ENCODE results near the gene MAGEB2.
"Not testable (repeated sequence)": the region's sequence is repeated elsewhere in the genome, so short reads cannot be mapped to it uniquely, and the experiment has no call there.

Gene MAGEB2, protein sequence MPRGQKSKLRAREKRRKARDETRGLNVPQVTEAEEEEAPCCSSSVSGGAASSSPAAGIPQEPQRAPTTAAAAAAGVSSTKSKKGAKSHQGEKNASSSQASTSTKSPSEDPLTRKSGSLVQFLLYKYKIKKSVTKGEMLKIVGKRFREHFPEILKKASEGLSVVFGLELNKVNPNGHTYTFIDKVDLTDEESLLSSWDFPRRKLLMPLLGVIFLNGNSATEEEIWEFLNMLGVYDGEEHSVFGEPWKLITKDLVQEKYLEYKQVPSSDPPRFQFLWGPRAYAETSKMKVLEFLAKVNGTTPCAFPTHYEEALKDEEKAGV

DNA sequence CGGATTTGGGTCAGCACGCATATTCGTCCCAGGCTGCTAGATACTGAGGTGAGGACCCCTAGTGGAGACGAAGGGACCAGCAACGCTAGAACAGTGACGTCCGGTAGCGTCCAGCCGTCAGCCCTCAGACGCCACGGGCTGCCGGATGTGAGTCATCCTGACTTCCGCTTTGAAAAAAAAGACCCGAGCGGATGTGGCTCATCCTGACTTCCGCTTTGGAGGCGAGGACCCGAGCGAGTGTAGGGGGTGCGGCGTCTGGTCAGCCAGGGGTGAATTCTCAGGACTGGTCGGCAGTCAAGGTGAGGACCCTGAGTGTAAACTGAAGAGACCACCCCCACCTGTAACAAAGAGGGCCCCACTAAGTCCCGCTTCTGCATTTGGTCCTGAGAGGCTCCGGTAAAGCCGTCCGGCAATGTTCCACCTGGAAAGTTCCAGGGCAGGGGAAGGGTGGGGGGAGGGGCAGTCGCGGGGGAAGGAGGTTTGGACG lies at the start of gene MAGEB2:
MAGEB2 (plus strand) TSS at position 207 of the 487 bp plus-strand sequence. CDS start 3,018 bp downstream, outside the sequence.
- no peak for DNase-seq (ENCODE audit: low spot score)

DNA sequence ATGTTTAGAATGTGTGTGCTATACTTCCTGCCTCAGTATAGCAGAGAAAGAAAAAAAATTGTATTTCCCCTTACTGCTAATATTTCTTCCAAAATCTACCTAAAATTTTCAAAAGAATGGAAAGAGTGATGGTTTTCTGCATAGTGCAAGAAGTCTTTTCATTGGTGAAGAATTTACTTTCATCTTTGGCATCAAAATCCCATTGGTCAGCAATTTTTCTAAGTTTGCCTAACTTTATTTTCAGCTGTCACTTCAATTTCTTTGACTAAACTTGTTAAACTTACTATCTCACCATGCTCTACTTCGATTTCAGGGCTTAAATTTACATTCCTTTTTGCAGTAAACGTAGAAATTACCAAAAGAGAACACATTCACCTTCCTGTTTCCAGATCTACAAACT lies 44.5 kb upstream of the MAGEB2 start:
- no peak for DNase-seq (ENCODE audit: low spot score)

DNA sequence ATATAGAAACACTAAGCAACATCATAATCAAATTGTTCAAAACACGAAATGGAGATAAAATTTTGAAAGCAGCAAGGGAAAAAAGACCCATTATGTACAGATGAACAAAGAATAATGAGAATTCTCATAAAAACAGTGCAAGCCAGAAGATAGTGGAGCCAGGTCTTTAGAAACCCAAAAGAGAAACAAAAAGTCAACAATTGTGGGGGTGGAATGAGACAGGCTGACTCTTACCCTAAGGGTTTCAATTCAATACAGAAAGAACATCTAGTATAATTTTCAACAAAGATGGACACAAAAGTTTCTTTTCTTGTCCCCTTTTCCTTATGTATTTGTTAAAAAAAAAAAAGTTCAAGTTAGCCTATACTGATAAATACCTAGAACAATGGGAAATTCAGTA lies 34.0 kb upstream of the MAGEB2 start:
- no peak for DNase-seq (ENCODE audit: low spot score)

DNA sequence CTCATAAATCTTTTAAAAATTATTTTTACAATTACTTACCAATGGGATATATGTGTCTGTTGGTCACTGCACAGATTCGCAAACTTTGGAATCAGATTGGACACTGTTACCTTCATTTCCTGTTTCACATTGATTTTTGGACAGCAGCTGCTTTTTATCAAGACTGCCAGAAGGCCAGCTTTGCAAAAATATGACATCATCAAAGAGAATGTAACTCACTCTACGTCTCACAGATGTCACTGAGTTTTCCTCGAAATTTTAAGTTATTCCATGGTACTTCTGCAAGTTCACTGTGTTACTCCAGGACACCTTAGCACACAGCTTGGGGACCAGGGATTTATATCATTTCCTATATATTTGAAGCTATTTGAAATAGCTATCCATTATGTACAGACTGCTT lies 31.8 kb upstream of the MAGEB2 start:
- DNase-seq (ENCODE audit: low spot score), result no peak

DNA sequence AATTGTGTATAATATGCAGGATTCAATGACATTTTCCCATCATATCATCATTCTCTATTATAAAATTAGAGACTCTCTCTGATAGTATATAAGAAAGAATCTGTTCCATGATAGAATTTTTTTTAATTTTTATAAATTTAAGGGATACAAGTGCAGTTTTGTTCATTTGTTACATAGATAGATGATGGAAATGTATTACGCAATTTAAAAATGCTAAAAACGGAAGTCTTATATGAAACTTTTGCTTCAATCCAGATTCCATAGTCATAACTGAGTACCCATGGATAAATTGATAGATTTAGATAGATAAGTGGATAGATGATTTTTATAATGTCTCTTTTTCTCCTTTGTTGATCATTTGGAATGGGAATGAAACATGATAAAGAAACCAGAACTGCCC lies 24.9 kb upstream of the MAGEB2 start:
- no peak for DNase-seq (ENCODE audit: low spot score)

DNA sequence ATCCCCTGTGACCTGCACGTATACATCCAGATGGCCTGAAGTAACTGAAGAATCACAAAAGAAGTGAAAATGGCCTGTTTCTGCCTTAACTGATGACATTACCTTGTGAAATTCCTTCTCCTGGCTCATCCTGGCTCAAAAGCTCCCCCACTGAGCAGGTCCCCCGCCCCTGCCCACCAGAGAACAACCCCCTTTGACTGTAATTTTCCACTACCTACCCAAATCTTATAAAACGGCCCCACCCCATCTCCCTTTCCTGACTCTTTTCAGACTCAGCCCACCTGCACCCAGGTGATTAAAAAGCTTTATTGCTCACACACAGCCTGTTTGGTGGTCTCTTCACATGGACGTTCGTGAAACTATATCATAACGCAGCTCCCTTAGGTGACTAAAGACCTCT lies 21.5 kb upstream of the MAGEB2 start:
- DNase-seq (ENCODE audit: low spot score), result not testable (repeated sequence)

DNA sequence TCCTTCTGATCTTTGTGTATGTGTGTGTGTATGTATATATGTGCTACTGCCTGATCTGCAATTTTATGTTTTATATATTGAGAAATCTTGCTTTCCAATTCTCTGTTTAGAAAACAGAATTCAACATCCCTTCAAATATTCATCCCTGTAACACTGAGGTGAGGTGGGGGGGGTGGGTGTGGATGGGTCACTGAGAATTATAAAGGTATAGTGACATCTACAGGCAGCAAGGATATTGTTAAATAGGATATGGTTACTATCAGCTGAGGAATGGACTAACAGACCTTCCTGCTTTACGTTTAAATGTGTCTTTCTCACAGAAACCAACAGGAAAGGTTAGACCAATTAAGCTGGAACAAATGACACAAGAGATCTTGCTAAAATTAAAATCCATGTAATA lies 19.0 kb upstream of the MAGEB2 start:
- DNase-seq (ENCODE audit: low spot score), result no peak

DNA sequence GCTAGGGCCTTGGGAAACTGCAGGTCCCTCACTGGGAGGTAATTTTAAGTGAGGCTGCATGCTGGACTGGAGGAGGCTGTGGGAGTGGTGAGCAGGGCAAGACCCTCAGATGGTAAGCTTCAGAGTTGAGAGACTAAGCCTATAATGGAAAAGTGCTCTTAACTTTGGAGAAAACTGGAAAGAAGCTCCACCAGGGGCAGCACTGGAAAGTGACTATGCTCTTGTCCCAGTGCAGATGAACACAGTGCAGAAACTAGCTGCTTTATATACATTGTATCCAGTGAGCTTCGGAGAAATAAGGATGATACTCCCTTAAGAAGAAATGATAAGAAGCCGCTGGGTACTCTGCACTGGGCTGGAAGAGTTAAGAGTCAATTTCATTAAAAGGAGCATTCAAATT lies 3.2 kb upstream of the MAGEB2 start:
- no peak for DNase-seq (ENCODE audit: low spot score)

DNA sequence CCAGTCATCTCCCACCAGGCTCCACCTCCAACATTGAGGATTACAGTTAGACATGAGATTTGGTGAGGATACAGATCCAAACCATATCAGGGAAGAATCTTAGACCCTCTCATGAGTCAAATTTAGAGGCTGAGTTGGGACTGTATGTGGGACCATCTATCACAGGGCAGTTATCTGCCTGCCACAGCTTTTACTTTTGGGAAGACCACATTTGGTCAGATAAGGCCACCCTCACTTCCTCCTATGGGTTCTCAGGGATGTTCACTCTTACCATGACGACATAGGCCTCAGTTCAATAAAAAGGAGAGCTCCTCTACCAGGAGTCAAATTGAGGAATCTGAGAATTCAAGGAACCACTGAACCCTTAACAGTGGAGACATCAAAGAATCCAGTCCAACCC lies 2.1 kb downstream of the MAGEB2 start:
- DNase-seq (ENCODE audit: low spot score), result no peak

DNA sequence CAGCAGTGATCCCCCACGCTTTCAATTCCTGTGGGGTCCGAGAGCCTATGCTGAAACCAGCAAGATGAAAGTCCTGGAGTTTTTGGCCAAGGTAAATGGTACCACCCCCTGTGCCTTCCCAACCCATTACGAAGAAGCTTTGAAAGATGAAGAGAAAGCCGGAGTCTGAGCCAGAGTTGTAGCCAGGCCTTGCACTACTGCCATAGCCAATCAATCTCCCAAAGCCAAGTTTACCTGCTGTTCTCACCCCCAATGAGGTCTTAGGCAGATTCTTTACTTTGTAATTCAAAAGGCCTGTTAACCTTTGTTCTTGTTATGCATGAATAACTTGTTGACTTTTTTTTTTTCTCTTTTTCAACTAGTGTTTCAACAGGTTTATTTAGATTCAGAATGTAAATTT lies 4.0 kb downstream of the MAGEB2 start:
- no peak for DNase-seq (ENCODE audit: low spot score)

DNA sequence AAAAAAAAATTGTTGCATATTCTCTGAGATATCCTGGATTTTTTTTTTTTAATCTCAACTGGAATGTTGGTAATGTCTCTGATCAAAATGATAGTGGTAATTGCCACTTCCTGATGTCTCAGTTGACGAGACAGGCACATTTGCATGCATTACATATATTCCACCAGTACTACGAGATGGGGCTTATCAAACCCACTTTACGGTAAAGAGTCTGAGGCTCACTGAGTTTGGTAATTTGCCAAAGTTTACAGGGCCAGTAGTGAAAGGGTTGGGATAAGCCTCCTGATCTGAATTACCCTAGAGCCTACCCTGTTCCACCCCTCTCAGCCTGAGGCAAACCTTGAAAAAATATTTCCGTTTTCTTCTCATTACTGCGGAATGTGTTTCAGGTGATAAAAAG lies 5.3 kb downstream of the MAGEB2 start:
- DNase-seq (ENCODE audit: low spot score), result no peak

DNA sequence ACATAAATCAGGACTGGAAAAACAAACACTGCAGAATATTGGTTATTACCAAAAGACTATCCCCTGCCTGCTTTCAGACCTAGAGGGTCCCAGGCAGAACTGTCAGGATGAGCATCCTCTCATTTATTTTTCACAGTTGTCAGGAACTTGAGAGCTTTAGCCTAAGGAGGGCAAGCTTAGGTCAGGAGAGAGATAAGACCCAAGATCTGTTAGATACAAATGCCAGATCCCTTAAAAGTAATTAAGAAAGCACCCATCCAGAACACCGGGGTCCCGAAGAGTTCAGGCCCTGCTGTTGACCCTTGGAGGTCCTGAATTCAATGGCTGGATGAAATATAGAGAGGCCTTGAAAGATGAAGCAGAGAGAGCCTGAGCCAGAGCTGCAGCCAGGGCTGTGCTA lies 9.2 kb downstream of the MAGEB2 start:
- no peak for DNase-seq (ENCODE audit: low spot score)

DNA sequence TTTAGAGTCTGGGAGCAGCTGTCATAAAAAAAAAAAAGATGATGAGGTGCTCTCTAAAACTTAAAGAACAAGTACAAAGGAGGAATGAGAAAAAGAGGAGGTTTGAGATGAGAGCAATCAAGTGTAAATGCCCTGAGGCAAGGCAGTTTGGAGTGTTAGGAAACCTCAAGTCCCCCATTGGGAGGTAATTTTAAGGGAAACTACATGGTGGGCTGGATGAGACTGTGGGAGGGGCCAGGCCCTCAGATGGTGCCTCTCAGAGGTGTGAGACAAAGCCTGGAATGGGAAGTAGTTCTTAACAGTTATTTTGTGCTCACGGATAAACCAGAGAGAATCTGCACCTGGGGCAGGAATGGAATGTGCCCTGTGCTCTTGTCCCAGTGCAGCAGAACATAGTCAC lies 13.2 kb downstream of the MAGEB2 start:
- DNase-seq (ENCODE audit: low spot score), result no peak

DNA sequence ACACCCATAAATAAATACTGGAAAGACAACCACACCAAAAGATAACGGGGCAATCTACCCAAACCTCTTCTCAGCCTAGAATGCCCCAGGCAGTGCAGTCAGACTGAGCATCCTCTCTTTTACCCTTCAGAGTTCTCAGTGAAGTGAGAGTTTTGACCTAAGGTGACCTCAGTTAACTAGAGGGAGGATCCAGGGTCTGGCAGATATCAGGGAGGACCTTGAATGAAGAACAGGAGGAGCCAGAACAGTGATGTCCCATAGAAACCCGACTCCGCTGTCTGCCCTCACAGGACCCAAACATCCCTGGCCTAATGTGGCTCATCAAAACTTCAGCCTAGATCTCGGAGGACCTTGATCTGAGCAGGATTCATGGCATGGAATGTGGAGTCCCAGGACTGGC lies 15.0 kb downstream of the MAGEB2 start, which contains the start of gene MAGEB3:
MAGEB3 (plus strand) TSS at position 263 of the 400 bp plus-strand sequence. CDS start 5,268 bp downstream, outside the sequence.
- DNase-seq (ENCODE audit: low spot score), result no peak

DNA sequence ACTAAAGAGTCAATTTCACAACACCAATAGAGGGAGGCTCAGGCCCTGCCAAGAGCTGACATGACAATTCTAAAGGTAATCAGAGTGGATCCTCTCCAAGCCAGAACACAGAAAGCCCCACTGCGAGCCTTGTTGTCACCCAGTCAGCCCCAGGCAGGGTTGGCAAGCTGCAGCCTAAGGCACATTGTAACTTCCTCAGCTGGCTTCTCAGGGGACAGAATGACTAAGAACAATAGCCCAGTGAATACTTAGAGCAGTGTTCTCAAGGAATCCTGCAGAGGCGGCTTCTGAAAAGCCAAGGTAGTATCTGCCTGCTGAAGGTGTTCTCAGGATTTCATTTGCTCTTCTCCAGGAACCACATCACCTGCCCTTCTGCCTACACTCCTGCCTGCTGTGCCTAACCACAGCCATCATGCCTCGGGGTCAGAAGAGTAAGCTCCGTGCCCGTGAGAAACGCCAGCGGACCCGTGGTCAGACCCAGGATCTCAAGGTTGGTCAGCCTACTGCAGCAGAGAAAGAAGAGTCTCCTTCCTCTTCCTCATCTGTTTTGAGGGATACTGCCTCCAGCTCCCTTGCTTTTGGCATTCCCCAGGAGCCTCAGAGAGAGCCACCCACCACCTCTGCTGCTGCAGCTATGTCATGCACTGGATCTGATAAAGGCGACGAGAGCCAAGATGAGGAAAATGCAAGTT lies 26.5 kb downstream of the MAGEB2 start, which contains the start of gene MAGEB4:
MAGEB4 (plus strand) TSS at position 277 of the 692 bp plus-strand sequence; CDS start at position 413, 136 bp downstream.
- DNase-seq (ENCODE audit: low spot score), result no peak

DNA sequence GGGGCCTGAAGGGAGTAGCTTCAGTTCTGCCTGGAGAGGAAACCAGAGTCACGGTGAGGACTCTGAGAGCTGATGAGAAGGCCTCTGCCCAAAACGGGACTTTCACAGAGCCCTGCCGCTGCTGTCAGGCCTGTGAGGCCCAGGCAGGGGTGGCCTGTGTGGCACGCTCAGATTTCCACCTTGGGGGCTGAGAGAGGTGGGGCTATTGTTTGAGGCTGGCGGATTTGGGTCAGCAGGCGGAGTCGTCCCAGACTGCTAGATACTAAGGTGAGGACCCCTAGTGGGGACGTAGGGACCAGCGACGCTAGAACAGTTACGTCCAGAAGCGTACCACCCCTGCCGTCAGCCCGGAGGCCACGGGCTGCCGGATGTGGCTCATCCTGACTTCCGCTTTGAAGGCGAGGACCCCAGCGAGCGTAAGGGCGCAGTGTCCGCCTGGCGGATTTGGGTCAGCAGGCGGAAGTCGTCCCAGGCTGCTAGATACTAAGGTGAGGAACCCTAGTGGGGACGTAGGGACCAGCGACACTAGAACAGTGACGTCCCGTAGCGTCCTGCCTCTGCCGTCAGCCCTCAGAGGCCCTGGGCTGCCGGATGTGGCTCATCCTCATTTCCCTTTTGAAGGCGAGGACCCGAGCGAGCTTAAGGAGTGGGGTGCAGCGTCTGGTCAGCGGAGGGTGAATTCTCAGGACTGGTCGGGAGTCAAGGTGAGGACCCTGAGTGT lies 31.6 kb downstream of the MAGEB2 start, which contains the start of gene MAGEB1:
MAGEB1 (plus strand) TSS at position 378 of the 721 bp plus-strand sequence. CDS start 3,348 bp downstream, outside the sequence.
- no peak for DNase-seq (ENCODE audit: low spot score)

DNA sequence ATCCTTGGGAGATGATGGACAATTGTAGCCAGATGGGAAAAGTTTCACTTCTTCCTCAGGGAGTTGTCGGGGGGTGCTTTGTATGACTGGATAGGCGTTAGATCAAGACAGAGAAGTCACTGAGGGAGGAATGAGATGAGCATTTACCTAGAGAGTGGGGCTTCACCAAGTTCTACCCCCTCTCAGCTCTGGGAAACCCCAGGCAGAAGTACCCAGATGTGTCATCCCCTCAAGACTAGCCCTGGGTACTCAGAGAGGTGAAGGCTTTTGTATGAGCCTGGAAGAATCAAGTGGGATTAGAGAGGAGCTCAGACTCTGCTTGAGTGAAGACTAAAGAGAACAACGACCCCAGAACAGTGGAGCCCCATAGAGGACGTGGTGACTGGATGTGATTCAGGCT lies 33.5 kb downstream of the MAGEB2 start:
- DNase-seq (ENCODE audit: low spot score), result no peak

DNA sequence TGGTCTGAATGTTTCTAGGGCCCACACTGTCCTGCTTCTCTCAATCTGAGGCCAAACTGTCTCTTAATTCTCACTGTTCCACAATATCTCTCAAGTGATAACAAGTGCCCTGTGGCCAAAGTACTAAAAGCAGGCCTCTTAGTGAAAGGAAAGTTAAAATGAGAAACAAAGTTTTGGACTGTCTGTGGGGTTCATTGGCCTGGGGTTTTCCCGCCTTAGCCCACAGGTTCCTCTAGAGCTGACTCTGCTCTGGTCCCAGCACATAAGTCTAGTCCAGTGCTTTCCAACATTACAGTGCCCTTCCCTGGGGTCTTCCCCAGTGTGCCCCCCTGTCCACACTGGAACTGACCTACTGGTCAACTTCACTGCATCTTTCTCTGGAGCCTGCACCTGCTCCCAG lies 37.9 kb downstream of the MAGEB2 start:
- DNase-seq (ENCODE audit: low spot score), result no peak

DNA sequence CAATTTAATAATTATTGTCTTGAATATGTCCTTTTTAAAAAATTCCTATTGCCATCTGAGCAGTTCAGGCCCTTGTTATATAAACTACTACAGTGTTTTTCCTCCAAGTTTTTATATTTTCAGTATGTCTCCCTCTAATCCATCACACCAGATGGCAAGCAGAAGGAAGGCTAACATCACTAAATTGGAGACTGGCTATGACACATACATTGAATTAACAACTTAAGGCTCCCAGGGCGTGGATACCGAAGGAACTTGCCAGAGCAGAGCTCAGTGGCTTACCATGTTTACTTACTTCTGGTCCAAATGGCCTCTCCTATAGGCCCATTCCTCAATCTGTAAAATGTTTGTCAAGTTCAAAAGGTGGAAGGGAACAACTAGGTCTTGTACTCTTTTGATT lies 44.6 kb downstream of the MAGEB2 start:
- no peak for DNase-seq (ENCODE audit: low spot score)

DNA sequence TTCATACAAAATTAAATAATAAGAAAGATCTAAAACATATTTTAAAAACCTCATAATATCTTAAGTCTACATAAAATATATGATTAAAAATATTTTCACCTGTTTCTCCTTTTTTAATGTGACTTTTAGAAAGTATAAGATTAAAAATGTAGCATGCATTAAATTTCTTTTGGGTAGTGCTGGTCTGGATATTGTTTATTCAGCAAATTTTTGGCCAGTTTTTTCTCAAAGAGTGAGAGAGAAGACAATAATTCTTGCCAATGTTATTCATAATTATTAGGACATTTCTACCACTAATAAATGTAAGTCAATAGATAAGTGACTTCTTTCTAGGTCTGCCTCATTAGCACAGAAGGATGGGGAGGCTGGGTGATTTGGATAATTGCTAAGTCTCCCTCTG lies 45.6 kb downstream of the MAGEB2 start:
- no peak for DNase-seq (ENCODE audit: low spot score)

DNA sequence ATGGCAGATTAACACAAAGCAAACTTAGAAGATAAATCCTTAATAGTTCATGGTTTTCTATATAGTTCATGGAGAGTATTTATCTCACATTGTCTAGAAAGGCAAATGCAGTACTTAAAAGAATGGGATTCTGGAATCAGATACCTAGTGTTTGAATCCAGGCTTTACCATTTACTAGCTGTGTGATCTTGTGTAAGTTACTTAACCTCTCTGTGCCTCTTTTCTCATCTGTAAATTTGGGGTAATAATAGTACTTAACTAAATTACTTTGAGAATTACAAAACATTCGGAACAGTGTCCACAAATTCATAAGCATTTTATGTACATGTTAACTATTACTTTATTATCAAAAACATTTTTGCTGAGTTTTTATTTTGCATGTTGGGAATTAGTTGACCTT lies 47.4 kb downstream of the MAGEB2 start:
- DNase-seq (ENCODE audit: low spot score), result no peak

Measured in CD4-positive, alpha-beta T cell treated with Interleukin-6 at 100 ng/mL for 8 hours (primary cell).